ENCODE results near the gene LCN2.

LCN2 gene

GRCh38 chr9:128201441-128202369 lies 52.5 kb downstream of the LCN2 start:
- DNase-seq (ENCODE audit: low read depth), result no peak

- no peak for DNase-seq (ENCODE audit: low read depth)
These were observed 53.4 kb downstream of the LCN2 start for GRCh38 chr9:128202648-128203023.
